Stimulated activated CD8-positive, alpha-beta memory T cell treated with anti-CD3 and anti-CD28 coated beads, Interleukin-2, amount 100 ng/mL, for 48 hours (primary cell): Measurements from ENCODE around the gene IGF2BP3.

ENCODE experiments used
- DNase-seq, 2 donors: peaks; one replicate each; pipeline ENCODE4 v3.0.0-alpha.2; 2020; ENCODE audit warnings: low read depth in 2 of 2

The IGF2BP3 gene

GRCh38 chr7:23377134-23377533, 93.2 kb downstream of the IGF2BP3 start:
- no peak for DNase-seq

- peak in 1 of 2 donors; percentile 29 for DNase-seq
These were observed 96.9 kb downstream of the IGF2BP3 start for GRCh38 chr7:23373151-23374004.

GRCh38 chr7:23372611-23373010, 97.7 kb downstream of the IGF2BP3 start:
- no peak for DNase-seq

GRCh38 chr7:23371654-23372053, 98.6 kb downstream of the IGF2BP3 start:
- DNase-seq: no peak

- no peak for DNase-seq
These were observed 100.4 kb downstream of the IGF2BP3 start for GRCh38 chr7:23369695-23370404.

GRCh38 chr7:23369100-23369499, 101.2 kb downstream of the IGF2BP3 start:
- DNase-seq: no peak

GRCh38 chr7:23358152-23358674, 112.1 kb downstream of the IGF2BP3 start:
- DNase-seq: no peak

GRCh38 chr7:23357190-23358093, 112.8 kb downstream of the IGF2BP3 start:
- no peak for DNase-seq

GRCh38 chr7:23356726-23357125, 113.6 kb downstream of the IGF2BP3 start:
- DNase-seq: no peak

GRCh38 chr7:23356168-23356567, 114.1 kb downstream of the IGF2BP3 start:
- no peak for DNase-seq

GRCh38 chr7:23353172-23353571, 117.1 kb downstream of the IGF2BP3 start:
- DNase-seq: no peak

- no peak for DNase-seq
These were observed 119.8 kb downstream of the IGF2BP3 start for GRCh38 chr7:23350466-23350865.

- no peak for DNase-seq
These were observed 120.7 kb downstream of the IGF2BP3 start for GRCh38 chr7:23349484-23350157.

GRCh38 chr7:23347682-23348180, 122.6 kb downstream of the IGF2BP3 start:
- no peak for DNase-seq

- DNase-seq: no peak
These were observed 123.1 kb downstream of the IGF2BP3 start for GRCh38 chr7:23347033-23347681.

GRCh38 chr7:23346316-23346715, 124.0 kb downstream of the IGF2BP3 start:
- no peak for DNase-seq

GRCh38 chr7:23345601-23346000, 124.7 kb downstream of the IGF2BP3 start:
- DNase-seq: no peak

GRCh38 chr7:23343806-23344475, 126.3 kb downstream of the IGF2BP3 start:
- DNase-seq: no peak

- DNase-seq: no peak
These were observed 127.2 kb downstream of the IGF2BP3 start for GRCh38 chr7:23343102-23343501.
